HG02970 (cell line): ENCODE results near the gene SSR4.
"Not testable (repeated sequence)": the region's sequence is repeated elsewhere in the genome, so short reads cannot be mapped to it uniquely, and the experiment has no call there.

Experiments used
- ATAC-seq: cut with Tn5 transposase; IDR thresholded peaks from one replicate; pipeline ENCODE4 v1.9.1; 2021; ENCODE audit warnings: mild to moderate bottlenecking, moderate library complexity, moderate number of reproducible peaks; ENCODE audit not compliant: unreplicated experiment, low FRiP score

Gene SSR4

DNA sequence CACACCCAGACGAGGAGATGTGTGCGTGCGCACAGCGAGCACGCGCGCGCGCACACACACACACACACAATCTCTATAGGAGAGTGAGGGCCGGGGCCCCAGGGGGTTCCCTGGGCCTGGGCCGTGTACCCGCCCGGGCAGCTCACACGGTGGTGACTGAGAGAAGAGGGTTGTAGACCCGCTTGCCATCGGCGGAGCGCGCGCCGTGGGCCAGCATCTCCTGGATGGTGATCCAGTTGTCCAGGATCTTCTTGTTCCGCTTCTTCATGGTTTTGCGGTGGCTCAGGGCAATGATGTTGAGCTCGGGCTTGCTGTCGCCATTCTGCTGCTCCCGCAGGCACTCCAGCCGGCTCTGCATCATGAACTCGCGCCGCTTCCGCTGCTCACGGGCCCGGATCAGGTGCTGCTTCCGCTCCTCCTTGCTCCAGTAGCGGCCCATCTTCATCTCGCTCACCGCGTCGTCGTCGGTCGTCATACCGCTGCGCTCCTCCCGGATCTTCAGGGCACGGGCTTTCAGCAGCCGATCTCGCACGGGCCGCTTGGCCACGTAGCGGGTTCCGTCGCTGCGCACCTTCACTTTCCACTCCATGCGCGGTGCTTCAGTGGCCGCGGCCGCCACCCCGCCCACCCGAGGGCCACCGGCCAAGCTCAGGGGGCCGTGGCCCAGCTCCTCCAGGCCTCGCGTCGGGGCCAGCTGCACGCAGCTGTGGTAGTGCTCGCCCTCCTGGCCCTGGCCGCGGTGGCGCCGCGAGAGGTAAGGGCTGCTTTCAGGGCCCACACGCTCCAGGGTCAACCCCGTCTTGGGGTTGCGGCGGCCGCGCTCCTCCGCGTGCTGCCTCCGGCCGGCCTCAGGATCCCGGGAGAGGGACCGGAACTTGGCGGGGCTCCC lies 9.0 kb downstream of the SSR4 start:
- no peak for ATAC-seq

DNA sequence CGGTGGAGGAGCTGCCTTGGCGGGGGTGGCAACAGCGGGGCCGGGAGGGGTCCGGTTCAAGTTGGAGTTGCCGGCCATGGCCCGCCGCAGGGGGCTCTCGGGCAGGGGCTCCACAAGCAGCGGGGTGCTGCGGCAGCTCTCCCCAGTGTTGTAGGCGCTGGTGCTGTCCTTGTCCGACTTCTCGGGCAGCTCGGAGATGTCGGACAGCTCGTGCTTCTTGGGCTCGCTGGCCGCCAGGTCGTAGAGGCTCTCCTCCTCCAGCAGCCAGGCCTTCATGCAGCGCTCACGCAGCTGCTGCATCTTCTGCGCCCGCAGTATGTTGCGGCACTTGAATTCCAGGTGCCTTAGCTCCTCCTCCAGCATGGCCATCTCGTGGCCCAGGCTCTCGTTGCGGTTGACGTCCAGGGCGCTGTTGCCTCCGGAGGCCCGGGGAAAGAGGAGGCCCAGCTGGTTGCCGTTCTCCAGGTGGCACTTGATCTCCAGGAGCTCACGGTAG lies 9.7 kb downstream of the SSR4 start:
- no peak for ATAC-seq

DNA sequence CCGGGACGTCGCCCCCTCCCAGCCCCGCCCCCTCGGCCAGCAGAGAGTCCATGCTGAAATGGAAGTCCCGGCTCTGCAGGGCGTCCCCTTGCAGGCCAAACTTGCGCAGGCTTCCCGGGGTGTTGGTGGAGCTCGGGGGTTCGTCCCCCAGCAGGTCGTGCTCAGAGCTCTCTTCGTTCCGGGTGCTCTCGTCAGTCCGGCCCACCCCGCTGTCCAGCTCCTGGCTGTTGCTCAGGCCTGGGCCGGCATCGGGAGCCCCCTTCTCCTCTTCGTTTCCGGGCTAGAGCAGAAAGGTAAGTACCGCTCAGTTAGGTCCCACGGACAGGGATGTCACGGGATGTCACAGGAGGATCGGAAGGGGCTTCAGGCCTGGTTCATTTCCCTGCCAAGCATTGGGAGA lies 10.2 kb downstream of the SSR4 start:
- no peak for ATAC-seq

DNA sequence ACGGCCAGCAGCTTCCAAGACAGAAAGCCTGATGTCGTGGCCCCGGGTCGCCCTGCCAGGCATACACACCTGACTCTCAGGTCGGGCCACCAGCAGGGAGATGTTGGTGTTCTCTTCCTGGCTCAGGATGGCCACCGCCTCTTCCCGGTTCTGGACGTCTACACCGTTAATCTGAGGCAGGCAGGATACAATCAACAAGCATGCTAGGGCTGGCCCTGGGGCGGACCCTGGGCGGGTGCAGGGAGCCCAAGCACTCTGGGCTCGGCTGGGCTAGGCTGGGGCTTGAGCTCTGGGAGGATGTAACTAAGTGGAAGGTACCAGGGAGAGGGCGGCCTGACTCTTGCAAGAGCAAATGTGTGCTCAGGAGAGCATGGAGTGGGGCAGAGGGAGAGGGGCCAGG lies 11.0 kb downstream of the SSR4 start:
- no peak for ATAC-seq

DNA sequence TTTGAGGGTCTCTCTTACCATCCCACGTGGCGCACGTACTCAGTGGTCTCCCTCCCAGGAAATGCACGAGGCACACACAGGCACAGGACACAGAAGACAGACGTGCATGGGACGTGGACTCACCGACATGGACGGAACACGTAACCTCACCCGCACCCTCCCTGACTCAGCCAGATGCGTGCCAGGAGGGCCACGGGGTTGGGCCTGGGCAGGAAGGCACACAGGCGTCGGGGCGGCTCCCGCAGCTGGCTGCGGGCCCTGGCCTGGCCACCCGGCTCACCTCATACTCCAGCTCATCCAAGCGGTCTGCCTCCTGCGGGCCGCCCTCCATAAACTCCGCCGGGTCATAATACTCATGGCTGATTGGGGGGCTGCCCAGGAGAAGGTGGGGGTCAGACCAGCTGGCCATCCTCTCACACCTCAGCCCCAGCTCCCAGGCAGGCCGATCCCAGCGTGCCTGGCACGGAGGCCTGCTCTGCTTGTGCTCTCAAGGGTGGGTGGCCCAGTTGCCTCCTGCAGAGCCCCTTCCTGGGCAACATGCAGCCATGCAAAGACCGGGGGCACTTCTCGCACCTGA lies 12.6 kb downstream of the SSR4 start:
- no peak for ATAC-seq

DNA sequence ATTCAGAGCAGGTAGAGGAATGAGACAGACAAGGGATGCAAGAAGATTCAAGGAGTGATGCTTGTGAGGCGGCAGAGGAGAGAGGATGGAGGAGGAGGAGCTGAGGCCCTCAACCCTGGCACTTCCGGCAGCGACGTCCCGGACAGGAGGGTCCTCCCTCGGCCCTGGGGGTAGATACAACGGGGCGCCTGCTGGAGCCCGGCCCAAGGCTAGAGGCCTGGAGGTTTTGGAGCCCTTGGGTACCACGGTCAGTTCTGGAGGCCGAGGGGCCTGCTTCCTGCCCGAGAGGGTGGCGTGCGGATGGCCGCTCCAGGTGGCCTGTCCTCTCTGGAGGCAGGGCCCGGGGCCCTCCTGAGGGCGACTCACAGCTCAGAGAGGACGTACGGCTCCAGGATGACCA lies 13.5 kb downstream of the SSR4 start:
- no peak for ATAC-seq

DNA sequence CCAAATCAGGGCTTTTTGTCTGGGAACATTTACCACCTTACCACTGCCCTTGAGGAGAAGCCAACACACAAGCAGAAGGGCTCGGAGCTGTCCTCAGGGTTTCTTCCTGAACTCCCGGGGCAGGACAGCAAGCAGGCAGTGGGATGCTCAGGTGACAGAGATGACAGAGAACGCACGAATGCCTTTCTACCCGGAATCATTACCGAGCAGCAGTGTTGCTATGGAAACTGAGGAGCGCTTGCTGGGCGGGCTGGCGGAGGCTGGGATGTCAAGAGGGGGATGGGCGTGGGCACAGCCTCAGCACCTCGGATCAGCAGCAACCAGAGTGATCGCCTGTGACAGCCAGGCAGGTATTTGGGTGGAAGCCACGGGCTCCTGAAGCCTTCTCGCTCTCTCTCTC lies 17.8 kb downstream of the SSR4 start:
- ATAC-seq = no peak

DNA sequence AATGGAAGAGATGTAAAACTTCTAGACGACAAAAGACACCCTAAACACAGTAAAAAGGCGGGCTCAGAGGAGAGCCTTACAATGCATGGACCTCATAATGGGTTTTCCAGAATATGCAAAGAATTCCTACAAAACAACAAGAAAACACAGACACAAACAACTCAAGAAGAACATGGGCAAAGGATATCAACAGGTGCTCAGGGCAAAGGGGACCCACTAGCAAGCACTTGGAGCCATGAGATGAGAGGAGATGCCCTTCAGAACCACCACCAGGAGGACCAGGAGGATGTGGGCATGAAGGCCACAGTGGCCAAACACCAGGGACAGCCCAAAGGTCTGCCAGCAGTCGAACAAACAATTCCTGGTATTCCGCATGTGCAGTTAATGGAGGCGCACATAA lies 18.7 kb downstream of the SSR4 start:
- ATAC-seq = no peak

DNA sequence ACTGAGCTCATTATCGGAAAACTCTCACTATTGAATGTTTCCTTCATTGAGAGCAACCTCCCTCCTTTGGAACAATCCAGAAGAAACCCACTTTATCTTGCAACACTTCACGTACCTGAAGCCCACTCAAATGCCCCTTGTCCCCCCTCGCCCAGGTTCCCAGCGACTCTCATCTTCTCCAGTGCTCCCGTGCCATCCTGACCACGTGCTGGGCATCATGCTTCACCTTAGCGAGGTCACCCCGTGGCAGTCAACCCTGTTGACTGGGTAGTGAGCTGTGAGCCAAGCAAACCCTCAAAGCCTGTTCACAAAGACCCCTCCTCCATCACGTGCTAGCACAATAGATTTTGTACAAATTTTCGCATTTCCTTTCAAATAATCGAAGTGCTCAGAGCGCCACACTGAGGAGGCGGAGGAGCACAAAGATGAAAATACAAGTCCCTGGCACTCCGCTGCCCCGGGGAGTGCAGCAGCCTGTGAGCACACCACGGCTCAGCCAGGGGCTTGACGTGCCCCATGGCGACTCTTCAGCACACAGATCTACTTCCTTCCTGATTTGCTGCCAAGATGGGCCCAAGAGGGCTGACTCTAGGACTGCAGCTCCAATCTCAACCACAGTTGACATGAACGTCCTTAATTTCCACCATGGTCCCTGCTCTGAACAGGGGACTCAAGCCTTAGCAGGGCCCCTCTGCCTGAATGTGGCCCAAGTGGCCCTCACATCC lies 20.3 kb downstream of the SSR4 start:
- no peak for ATAC-seq

DNA sequence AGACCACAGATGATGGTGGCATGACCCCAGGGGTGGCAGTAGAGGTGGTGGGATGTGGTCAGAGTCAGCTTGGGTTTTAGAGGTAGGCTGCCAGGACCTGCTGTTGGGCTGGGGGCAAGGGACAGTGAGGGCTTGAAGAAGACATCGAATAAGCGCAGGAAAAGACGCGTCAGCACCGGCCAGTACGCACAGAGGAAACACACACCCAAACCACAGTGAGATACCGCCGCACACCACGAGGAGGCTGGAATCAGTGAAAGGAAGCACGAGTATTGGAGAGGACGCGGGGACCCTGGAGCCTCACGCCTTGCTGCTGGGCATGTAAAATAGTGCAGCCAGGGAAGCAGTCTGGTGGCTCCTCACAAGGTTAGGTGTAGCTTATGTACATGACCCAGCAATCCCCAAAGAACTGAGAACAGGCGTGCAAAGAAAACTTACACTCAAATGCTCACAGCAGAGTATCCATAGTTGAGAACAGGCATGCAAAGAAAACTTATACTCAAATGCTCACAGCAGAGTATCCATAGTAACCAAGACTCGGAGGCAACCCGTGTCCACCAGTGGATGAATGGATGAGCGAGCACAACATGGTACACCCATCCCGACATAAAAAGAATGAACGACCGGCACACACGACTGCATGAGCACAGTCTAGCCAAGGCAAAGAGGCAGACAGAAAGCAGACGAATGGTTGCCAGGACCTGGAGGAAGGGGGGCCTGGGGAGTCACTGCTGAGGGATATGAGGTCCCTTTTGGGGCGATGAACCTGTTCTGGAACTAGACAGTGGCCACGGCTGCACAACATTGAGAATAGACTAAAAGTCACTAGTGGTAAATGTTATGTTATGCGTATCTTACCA lies 22.6 kb downstream of the SSR4 start:
- ATAC-seq = no peak

DNA sequence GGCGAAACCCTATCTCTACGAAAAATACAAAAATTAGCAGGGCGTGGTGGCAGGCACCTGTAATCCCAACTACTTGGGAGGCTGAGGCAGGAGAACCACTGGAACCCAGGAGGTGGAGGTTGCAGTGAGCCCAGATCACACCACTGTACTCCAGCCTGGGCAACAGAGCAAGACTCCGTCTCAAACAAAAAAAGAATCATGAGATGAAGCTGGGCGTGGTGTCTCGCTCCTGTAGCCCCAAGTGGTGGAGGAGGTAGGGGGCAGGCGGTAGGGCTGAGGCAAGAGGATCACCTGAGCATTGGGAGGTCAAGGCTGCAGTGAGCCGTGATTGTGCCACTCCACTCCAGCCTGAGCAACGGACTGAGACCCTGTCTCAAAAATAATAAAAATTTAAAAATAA lies 23.6 kb downstream of the SSR4 start:
- ATAC-seq = not testable (repeated sequence)

DNA sequence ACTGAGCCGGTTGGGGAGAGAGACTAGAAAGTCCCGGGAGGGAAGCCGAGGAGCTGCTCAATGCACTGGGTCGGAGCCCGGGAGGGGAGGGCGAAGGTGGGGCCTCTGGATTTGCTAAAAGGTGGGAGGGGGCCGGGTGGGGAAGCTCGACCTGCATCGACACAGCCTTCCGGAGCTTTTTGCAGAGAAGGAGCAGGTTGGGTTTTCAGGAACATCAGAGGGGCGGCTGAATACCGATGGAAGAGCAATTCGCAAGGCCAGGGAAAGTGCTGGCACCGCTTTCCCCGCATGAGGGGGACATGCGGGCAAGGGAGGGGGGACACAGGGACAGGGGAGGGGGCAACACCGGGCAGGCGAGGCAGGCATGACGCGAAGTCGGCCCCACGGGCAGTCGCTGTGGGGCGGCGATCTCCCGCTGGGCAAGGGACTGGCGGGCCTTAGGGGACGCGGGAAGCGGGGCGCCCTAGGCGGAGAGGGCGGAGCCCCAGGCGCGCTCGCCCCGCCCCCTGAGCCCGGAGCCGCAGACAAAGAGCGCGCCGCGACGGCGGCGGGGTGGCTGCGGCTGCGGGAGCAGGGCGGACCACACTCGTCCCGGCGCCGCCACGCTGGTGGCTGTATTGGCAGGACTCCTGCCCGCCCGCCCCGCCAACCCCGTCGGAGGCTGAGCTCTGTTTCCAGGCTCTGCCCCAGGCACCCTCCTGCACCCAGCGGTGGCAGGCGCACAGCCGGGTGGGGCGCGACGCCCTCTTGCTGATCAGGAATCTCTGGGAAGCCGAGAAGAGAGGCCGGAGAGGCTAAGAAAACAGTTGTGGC lies 24.3 kb downstream of the SSR4 start:
- ATAC-seq = no peak

DNA sequence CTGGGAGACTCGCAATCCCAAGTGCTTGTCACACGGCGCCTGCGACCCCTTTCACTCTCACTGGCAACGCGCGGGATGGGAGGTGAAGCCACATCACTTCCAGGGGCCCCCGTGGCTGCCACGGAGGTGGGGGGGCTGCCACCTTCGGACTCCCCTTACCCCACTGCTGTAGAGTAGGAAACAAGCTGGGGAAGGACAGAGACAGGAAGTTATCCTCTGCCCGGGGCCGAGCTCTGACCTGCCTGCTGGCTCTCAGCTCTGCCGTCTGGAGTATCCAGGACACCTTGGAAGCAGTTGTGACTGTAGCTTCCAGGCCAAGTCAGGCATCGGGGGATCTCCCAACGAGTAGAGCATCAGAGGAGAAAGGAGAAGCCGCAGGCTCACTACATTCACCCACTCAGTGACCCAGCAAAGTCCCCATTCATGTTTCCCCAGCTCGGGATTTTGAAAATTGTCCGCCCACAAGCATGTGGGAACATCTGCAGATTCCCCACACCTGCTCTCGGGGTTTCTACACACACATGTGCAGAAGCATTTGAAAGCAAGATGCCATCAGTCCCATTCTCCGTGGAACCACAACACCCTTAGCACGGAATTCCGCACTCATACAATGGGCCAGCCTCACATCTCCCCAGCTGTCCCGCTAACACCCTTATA lies 25.0 kb downstream of the SSR4 start:
- no peak for ATAC-seq

DNA sequence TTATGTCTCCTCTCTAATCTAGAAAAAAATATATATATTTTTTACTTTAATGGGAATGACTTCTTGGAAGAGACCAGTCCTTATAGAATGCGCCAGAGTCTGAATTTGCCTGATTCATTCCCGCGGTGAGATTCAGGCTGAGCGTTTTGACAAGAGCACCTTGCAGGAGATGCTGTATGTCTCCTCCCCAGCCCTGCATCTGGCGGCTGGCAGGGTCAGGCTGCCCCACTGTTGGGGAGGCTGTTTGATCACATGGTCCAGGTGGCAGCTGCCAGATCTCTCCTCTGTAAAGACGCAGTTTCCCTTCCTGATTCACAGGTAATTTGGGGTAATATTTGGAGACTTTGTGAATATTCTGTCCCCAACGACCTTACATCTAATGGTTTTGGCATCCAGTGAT lies 26.1 kb downstream of the SSR4 start:
- no peak for ATAC-seq

DNA sequence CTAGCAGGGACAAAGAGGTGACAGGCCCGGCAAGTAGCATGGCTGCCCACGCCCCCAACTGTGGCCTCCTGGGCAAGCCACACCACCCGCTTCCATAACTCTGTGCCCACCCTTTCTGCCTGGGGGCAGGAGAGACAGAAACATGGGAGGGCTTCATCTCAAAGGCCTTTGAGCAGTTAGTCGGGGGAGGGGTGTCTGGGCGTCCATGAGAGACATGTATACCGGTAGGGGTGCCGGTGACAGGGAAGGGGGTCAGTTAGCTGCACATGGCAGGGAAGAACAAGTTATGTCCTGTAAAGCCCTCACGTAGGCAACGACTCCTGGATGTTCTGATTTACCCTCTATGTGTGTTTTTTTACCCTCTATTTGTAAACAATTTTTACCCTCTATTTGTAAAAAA lies 26.6 kb downstream of the SSR4 start:
- no peak for ATAC-seq

DNA sequence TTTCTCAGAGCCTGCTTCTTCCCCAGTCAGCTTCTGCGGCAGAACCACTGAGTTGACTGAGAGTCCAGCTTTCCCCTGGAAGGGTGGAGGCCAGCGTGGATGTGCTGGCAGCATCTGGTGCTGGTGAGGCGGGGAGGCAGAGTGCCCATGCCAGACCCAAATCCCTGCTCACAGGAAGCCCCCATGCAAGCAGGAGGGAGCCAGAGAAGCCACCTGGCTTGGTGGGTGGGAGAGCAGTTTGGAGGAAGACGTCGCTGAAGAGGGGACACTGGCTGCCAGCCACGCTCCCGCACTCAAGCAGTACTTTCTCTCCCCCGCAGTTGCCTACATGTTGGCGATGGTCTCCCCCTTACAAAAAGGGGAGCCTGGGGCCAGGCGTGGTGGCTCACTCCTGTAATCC lies 29.9 kb downstream of the SSR4 start:
- ATAC-seq = no peak

DNA sequence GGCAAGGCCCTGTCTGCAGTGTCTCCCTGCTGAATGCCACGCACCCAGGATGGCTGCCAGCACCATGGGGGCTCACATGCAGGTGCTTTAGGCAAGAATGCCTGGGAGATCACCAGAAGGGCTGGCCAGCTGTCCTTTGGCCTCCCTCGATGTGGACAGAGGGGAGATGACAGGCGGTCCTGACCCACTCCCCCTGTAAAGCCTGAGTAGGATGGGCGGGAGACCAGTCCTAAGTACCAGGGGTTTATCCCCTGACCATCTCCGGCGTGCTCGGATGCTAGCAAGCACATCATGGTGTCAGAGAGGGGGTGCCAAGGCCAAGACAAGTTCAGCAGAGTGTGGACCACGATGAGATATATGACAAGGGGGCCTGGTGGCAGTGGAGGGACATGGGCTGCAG lies 30.6 kb downstream of the SSR4 start:
- ATAC-seq = no peak

DNA sequence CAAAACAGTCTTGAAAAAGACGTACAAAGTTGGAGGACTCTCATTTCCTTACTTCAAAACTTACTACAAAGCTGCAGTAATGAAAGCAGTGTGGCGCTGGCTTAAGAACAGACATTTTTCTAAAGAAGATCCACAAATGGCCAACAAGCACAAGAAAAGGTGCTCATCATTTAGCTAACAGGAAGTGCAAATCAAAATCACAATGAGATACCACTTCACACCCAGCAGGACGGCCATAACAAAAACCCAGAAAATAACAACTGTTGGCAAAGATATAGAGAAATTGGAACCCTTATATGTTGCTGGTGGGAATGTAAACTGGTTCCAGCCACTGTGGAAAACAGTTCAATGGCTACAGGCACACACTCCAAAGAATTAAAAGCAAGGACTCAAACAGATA lies 32.5 kb downstream of the SSR4 start:
- ATAC-seq = no peak

DNA sequence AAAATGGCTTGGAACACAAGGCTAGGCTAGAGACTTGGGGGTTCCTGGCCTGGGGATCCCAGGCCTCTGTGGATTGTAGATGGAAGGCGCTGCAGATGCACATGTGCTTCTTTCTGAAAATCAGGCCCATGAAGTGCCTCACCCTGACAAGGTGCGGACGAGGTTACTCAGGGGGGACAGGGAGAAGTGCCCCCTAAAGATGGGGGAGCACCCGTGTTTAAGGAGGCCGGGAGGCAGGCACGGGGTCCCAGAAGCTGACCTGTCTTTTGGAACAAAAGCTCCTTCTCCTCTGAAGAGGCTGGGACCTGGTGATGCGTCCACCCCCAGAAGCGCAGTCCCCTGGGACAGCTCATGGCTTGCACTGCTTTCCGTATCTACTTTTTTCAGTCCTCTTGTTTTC lies 33.4 kb downstream of the SSR4 start:
- ATAC-seq = no peak
